ENCODE measurements around the gene BMS1. TPM values are rescaled to one million over a fixed set of nuclear protein-coding genes. Genes with fewer than 3 reads are reported as not detected.
A peak's percentile ranks its signal among the peaks of the same experiment; 100 is the strongest.

BMS1 gene
- total RNA-seq, 1 experiment from 2014 or later: 25.9 TPM

DNA sequence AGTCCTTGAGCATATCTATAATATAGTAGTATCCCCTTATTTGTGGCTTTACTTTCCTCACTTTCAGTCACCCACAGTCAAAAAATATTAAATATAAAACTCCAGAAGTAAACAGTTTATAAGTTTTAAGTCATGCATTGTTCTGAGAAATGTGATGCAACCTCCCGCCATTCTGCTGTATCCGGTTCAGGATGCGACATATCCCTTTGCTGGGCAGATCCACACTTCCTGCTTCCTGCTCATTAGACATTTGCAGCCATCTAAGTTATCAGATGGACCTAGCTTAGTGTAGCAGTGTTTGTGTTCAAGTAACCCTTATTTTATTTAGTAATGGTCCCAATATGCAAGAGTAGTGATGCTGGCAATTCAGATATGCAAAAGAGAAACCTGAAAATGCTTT lies 38.9 kb upstream of the BMS1 start:
- H3K36me3 Mint-ChIP-seq (ENCODE audit: insufficient read depth, unreplicated experiment): no peaks in the 10 kb centered on the region
- DNase-seq: no peak
- intact Hi-C loops (cut with micrococcal nuclease; ENCODE audit: unreplicated experiment): no loop called here
- no TSS peak for BruUV-seq (replicated peaks)
- H3K27ac Mint-ChIP-seq (ENCODE audit: unreplicated experiment): no peak overlapping the region
- H3K4me1 Mint-ChIP-seq (ENCODE audit: low read depth, unreplicated experiment): no peaks in the 10 kb centered on the region
- H3K9me3 Mint-ChIP-seq (ENCODE audit: low read depth, unreplicated experiment): peaks cover 7% of the 10 kb centered on the region
- CTCF ChIA-PET: no interaction called here
- no peak for TF ChIP-seq CTCF (IDR thresholded peaks at IDR 0.05; ENCODE audit: unreplicated experiment)
- no peak overlapping the region for H3K4me3 Mint-ChIP-seq (ENCODE audit: low read depth, unreplicated experiment)
- H3K27me3 Mint-ChIP-seq (ENCODE audit: unreplicated experiment): peaks cover 9% of the 10 kb centered on the region

DNA sequence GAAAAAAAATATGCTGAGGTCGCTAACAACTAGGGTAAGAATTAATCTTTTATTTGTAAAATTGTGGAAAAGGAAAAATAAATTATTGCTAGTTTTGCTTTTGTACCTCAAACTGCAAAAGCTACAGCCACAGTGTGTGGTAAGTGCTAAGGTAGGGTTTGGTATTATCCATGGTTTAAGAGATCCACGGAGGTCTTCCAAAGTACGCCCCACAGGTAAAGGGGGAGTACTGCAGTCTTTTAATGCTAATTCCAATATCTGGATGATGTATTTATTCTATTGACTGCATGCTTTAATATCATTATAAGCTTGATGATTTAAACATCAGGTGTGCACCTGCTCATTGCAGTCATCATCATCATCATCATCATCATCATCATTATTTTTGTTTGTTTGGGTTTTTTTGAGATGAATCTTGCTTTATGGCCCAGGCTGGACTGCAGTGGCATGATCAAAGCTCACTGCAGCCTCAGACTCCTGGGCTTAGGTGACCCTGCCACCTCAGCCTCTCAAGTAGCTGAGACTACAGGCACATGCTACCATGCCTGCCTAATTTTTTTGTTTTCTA lies 38.4 kb upstream of the BMS1 start:
- TF ChIP-seq CTCF (IDR thresholded peaks at IDR 0.05; ENCODE audit: unreplicated experiment): no peak
- Mint-ChIP-seq H3K27ac (ENCODE audit: unreplicated experiment) (no peak overlapping the region), H3K4me3 (ENCODE audit: low read depth, unreplicated experiment) (no peak overlapping the region), H3K36me3 (ENCODE audit: insufficient read depth, unreplicated experiment) (no peaks in the 10 kb centered on the region), H3K4me1 (ENCODE audit: low read depth, unreplicated experiment) (no peaks in the 10 kb centered on the region), H3K9me3 (ENCODE audit: low read depth, unreplicated experiment) (peaks cover 7% of the 10 kb centered on the region), H3K27me3 (ENCODE audit: unreplicated experiment) (peaks cover 9% of the 10 kb centered on the region)
- no peak for DNase-seq
- CTCF ChIA-PET: no interaction called here
- intact Hi-C loops (cut with micrococcal nuclease; ENCODE audit: unreplicated experiment): no loop called here
- no TSS peak for BruUV-seq (replicated peaks)

- Mint-ChIP-seq H3K4me3 (ENCODE audit: low read depth, unreplicated experiment) (peak overlapping the region; percentile 82), H3K27me3 (ENCODE audit: unreplicated experiment) (peaks cover 33% of the 10 kb centered on the region), H3K36me3 (ENCODE audit: insufficient read depth, unreplicated experiment) (peaks cover 21% of the 10 kb centered on the region), H3K4me1 (ENCODE audit: low read depth, unreplicated experiment) (no peaks in the 10 kb centered on the region), H3K9me3 (ENCODE audit: low read depth, unreplicated experiment) (no peaks in the 10 kb centered on the region), H3K27ac (ENCODE audit: unreplicated experiment) (no peak overlapping the region)
- DNase-seq: peak; percentile 92
- no TSS peak for BruUV-seq (replicated peaks)
- CTCF ChIA-PET: interaction anchor here (1.8 to 2.1 kb wide), 2 partner anchors 24 to 112 kb away, joined by 4 to 8 read pairs; no protein-coding TSS in a partner anchor
- intact Hi-C loops (cut with micrococcal nuclease; ENCODE audit: unreplicated experiment): loop anchor here (5.0 kb wide), 1 partner anchor 116 kb away; the partner anchor contains the start of gene ZNF33B
- peak; percentile 84 for TF ChIP-seq CTCF (IDR thresholded peaks at IDR 0.05; ENCODE audit: unreplicated experiment)
These were observed 29.5 kb upstream of the BMS1 start for GRCh38 chr10:42753126-42753506.

DNA sequence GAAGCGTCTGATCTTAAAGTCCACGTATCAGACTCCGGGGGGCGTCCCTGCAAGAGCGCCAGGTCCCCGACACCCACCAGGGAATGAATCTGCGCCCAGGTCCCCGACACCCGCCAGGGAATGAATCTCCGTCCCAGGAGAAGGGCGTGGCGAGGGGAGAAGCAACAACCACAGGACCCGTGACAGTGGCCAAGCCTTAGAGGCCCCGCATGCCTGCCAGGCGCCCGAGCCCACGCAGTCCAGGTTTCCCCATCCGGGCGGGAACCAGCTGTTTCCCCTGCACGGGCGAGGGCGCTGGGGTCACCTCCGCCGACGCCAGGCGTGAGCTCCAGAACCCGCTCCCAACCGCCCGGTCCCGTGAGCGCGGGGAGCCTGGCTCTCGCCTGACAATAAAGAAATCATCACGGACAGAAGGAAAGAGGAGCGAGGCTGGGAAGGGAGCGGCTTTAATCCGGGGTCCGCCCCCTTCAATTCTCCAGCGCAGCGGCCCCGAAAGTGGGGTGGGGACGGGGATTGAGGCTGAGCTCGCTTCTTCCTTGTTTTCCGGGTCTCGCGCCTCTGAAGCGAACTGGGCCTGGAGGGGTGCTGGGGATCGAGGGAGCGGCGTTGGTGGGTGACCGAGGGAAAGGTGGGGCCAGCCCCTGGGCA lies 29.0 kb upstream of the BMS1 start:
- no TSS peak for BruUV-seq (replicated peaks)
- peaks cover 35% of the 10 kb centered on the region for H3K27me3 Mint-ChIP-seq (ENCODE audit: unreplicated experiment)
- peaks cover 21% of the 10 kb centered on the region for H3K36me3 Mint-ChIP-seq (ENCODE audit: insufficient read depth, unreplicated experiment)
- H3K27ac Mint-ChIP-seq (ENCODE audit: unreplicated experiment): no peak overlapping the region
- peak overlapping the region; percentile 82 for H3K4me3 Mint-ChIP-seq (ENCODE audit: low read depth, unreplicated experiment)
- CTCF ChIA-PET: interaction anchor here (1.3 to 2.1 kb wide), 3 partner anchors 24 to 113 kb away, joined by 3 to 8 read pairs (median 4); partner anchors contain the start of gene BMS1
- no peaks in the 10 kb centered on the region for H3K4me1 Mint-ChIP-seq (ENCODE audit: low read depth, unreplicated experiment)
- peak; percentile 8 for DNase-seq
- intact Hi-C loops (cut with micrococcal nuclease; ENCODE audit: unreplicated experiment): loop anchor here (5.0 kb wide), 1 partner anchor 116 kb away; the partner anchor contains the start of gene ZNF33B
- H3K9me3 Mint-ChIP-seq (ENCODE audit: low read depth, unreplicated experiment): no peaks in the 10 kb centered on the region
- peak; percentile 5 for TF ChIP-seq CTCF (IDR thresholded peaks at IDR 0.05; ENCODE audit: unreplicated experiment)
